GM20000 (cell line): ENCODE results near the gene SUMO2.
"Not testable (repeated sequence)": the region's sequence is repeated elsewhere in the genome, so short reads cannot be mapped to it uniquely, and the experiment has no call there.

Experiments used
- DNase-seq: peaks from one replicate; pipeline ENCODE4 v3.0.0; 2012; ENCODE audit warnings: low spot score
- TF ChIP-seq, protein P1 (sequence below): IDR thresholded peaks from 2 replicates; pipeline ENCODE4 v1.5.1; 2012; ENCODE audit warnings: mild to moderate bottlenecking, control low read depth; ENCODE audit errors: extremely low read depth, missing control alignments

Gene SUMO2

DNA sequence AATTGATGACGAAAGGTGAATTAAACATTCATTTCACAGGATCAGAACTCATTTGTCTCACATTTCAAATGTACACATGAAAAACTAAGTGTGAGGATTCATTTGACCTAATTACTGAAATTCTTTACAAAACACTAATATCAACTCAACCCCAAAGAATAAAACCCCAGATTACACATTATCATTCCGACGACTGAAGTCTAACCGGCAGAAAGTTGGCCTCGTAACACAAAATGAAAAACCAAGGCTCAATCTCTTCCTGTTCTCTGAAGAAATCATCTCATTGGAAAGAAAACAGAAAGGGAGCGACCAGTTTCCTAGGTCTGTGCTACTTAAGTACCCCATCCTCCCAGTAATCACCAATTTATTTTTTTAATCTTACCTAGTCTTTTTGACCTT lies 30.2 kb downstream of the SUMO2 start:
- TF ChIP-seq, protein P1, sequence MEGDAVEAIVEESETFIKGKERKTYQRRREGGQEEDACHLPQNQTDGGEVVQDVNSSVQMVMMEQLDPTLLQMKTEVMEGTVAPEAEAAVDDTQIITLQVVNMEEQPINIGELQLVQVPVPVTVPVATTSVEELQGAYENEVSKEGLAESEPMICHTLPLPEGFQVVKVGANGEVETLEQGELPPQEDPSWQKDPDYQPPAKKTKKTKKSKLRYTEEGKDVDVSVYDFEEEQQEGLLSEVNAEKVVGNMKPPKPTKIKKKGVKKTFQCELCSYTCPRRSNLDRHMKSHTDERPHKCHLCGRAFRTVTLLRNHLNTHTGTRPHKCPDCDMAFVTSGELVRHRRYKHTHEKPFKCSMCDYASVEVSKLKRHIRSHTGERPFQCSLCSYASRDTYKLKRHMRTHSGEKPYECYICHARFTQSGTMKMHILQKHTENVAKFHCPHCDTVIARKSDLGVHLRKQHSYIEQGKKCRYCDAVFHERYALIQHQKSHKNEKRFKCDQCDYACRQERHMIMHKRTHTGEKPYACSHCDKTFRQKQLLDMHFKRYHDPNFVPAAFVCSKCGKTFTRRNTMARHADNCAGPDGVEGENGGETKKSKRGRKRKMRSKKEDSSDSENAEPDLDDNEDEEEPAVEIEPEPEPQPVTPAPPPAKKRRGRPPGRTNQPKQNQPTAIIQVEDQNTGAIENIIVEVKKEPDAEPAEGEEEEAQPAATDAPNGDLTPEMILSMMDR: no peak

DNA sequence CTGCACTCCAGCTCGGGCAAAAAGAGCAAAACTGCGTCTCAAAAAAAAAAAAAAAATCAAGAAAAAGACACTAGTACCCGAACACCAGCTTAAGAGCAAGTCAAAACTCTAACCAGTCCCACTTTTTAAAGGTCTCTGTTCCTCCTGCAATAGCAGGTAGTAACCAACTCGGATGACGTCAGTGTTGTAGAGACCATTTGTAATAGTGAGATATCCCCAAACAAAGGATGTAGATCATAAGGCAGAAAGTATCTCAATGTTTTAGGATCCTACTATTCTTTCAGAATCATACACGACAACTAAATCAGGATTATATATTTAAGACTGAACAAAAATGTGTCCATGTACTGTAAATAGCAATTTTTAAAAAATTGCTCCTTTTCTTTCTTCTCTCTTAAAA lies 30.8 kb downstream of the SUMO2 start:
- TF ChIP-seq, protein P1: no peak
- DNase-seq: no peak

More for the DNA sequence above, 30.2 kb downstream of the SUMO2 start:
- no peak for DNase-seq

- TF ChIP-seq, protein P1: no peak
Observed at GRCh38 chr17:75147878-75148546, 34.7 kb downstream of the SUMO2 start.

GRCh38 chr17:75146592-75146991 lies 36.2 kb downstream of the SUMO2 start:
- no peak for DNase-seq

More at GRCh38 chr17:75147878-75148546, 34.7 kb downstream of the SUMO2 start:
- DNase-seq: no peak

DNA sequence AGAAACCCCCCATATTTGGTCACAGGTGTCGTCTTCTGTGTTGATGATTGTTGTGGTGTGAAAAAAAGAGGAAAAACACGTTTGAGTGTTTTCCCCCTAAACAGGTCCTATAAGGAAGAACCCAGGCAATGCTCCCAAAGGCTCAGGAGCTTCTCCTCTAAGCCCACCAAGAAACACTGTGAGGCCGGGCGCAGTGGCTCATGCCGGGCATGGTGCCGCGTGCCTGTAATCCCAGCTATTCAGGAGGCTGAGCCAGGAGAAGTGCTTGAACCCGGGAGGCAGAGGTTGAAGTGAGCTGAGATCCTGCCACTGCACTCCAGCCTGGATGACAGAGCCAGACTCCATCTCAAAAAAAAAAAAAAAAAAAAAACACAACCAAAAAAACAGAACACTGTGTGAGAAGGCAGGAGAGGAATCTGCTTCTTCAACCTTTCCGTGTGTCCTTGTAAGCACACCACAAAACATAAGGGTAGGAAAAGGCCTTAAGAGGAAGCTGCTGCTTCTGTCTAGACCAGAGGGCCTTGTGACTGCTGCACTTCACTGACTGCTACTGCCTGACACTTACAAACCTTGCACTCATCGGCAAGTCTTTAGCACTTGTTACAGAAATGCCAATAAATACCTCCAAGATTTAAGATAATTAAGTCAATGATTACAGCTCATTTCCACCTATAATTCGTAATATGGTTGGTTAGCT lies 37.8 kb downstream of the SUMO2 start:
- TF ChIP-seq, protein P1: no peak
- DNase-seq: no peak

More at GRCh38 chr17:75146592-75146991, 36.2 kb downstream of the SUMO2 start:
- TF ChIP-seq, protein P1: no peak

GRCh38 chr17:75142236-75142971 lies 40.4 kb downstream of the SUMO2 start:
- no peak for DNase-seq
- TF ChIP-seq, protein P1: no peak

DNA sequence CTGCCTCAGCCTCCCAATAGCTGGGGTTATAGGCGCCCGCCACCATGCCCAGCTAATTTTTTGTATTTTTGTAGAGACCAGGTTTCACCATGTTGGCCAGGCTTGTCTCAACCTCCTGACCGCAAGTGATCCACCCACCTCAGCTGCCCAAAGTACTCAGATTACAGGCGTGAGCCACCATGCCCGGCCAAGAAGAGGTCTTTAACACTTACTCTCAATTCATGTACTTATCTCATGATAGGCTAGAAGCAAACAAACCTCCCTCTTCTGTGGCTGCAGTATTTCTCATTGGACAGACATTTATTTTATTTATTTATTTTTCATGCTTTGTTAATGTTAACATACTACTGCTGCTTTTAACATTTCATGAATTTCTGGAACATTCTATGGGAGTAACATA lies 44.2 kb downstream of the SUMO2 start:
- DNase-seq: no peak
- TF ChIP-seq, protein P1: no peak

DNA sequence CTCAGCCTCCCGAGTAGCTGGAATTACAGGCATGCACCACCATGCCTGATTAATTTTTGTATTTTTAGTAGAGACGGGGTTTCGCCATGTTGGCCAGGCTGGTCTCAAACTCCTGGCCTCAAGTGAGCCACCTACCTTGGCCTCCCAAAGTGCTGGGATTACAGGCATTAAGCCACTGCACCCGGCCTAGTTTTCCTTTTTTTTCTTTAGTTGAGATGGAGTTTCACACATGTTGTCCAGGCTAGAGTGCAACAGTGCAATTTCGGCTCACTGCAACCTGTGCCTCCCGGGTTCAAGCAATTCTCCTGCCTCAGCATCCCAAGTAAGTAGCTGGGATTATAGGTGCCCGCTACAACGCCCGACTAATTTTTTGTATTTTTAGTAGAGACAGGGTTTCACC lies 45.0 kb downstream of the SUMO2 start:
- not testable (repeated sequence) for DNase-seq
